Right lung (tissue), 5 donors: ENCODE measurements around the gene ADSS1. TPM values are rescaled to one million over a fixed set of nuclear protein-coding genes. Genes with fewer than 3 reads are reported as not detected.

Experiments used
- DNase-seq, 2 donors: peaks; one replicate each; pipeline ENCODE4 v3.0.0-alpha.2; 2013
- polyA plus RNA-seq, 5 donors: library from polyadenylated mRNA; unstranded; fragments of 120-200 nt; gene quantifications; one replicate each; pipeline versions ENCODE4 v1.2.1 to v1.2.3, GENCODE V29; 2013; ENCODE audit warnings: inconsistent platforms in 1 of 5, low replicate concordance in 1 of 5; ENCODE audit not compliant: insufficient read length in 5 of 5, insufficient read depth in 1 of 5

Gene ADSS1
- polyA plus RNA-seq, 5 donors = 8.9 to 16.3 (median 11.6) TPM

GRCh38 chr14:104781271-104782077 lies 57.4 kb downstream of the ADSS1 start:
- no peak for DNase-seq

DNA sequence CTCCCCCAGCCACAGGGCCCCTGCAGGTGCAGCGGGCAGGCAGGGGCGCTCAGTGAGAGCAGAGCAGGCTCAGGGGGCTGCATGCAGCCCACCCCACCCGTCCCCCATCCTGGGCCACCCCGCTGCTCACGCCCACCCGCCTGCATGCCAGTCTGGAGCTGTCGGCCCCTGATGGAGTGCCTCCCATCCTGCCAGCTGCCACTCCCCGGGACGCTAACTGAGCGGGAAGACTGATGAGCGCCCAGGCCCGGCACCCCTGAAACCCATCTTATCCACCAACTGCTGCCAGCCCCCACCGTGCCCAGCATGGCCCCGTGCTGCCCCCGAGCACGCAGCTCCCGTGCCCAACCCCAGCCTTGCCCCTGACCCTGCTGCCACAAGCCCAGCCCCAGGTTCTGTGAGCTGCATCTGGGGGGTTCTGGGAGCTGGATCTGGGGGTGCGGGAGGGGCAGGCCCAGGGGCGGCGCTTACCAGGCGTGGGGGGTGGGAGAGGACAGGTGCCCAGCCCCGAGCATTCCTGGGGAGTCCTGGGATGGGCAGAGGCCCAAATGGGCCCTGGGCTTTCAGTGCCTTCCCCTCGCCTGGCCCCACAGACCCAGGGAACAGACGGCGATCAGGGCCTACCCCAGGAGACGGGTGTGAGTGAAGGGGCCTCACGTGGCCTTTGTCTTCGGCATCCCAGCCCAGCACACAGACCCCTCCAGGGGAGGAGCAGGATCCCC lies 58.2 kb downstream of the ADSS1 start:
- no peak for DNase-seq

DNA sequence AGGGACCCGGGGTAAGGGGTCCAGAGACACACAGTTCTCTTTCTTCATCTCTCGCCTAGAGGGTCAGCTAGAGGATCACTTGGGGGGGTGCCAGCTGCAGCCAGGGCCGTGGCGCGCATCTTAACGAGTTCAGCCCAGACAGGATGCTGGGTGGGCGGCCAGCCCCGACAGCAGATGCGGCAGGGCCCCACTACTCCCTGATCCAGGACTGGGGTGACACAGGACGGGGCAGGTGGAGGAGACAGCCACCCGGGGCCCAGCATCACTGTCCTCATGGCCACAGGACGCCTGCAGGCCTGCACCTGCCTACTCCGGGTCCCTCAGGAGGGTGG lies 58.7 kb downstream of the ADSS1 start:
- no peak for DNase-seq

- no peak for DNase-seq
Measured at GRCh38 chr14:104783484-104784217, 59.6 kb downstream of the ADSS1 start.

DNA sequence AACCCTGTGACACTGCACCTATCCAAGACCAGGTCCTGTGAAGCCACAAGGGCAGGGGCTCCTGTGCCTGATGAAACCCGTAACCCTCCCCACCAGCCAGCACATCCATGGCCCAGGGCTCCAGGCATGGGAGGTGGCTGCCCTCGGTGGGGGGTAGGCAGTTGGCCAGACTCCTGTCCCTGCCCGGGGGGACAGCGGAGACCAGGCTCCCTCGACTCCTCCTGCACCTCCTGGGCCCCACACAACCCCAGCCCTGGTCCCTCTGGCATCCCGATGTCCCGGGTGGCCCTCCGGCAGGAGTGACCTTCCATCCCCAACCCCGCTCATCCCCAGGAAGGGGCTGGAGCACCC lies 60.2 kb downstream of the ADSS1 start:
- DNase-seq = no peak

- DNase-seq = no peak
Measured at GRCh38 chr14:104784846-104785707, 61.0 kb downstream of the ADSS1 start.

DNA sequence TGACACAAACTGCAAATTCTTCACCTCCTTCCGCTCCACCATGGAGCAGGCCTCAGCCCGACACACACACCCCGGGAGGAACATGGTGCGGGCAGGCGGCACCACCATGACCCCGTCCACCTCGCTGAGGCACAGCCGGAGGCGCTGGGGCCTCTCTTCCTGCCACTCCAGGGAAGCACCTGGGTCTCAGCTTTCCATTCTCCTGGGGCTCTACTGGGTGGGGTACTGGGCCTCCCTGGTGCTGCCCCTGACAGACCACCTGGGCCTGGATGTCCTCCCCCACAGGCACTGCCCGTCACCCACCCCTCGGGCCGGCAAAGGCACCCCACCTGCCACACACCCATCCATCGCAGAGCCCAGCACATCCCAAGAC lies 61.7 kb downstream of the ADSS1 start:
- DNase-seq = no peak

- DNase-seq = no peak
Measured at GRCh38 chr14:104786091-104786586, 62.1 kb downstream of the ADSS1 start.

DNA sequence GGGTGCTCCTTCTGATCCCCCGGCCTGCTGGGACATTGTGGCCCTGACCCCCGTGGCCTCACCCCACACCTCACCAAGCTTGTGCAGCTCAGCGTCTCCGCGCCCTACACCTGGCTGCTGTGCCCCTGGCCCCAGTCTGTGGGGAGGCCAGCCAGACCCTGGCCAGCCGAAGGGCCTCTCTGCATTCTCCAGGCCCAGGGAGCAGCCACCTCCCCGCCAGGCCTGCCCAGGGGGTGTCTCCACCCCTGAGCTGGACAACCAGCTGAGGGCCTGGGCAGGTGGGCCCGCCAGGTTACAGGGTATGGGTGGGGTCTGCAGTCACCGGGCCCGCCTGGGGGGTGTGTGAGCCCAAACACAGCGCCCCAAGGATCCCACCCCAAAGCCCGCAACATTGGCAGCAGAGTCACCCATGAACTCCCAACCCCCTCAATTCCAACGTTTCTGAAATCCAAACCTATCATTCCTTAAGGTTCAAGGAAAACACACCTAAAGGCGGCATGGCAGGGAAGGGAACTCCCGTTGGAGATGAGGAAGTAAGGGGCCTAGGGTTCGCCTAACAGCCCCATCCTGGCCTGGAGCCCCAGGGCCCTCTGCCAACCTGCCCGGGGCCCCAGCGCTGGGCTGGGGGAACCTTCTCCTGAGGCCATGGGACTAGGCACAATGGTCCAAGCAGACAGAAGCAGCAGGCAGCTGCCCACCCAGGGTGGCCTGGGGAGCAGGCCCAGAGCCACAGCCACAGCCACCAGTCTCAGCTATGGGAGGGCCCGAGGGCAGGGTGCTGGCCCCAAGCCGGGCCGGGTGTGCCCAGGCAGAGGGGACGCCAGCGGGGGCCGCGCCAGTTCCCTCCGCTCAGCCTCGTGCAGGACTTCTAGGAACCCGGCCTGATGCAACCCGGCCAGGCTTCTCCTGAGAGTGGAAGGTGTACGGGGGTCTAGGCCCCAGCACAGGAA lies 63.0 kb downstream of the ADSS1 start:
- DNase-seq = no peak

DNA sequence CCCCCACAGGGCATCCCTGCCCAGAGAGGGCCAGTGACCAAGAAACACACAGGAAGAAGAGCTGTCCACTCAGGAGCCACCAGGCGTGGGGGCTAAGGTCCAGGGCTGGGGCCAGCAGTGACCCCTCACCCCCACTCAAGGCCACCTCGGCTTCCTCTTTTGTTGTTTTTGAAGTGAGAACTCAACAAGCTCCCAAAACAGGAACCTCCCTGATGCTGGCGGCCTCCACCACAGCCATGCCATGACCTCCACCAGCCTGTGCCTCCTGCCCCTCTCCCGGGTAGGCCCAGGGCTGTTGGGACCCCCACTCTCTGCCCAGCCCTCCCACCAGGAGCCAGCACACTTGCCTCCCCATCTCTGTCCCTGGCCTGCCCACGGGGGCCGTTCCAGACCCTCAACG lies 63.7 kb downstream of the ADSS1 start:
- DNase-seq = no peak

GRCh38 chr14:104788161-104788818 lies 64.3 kb downstream of the ADSS1 start:
- DNase-seq = no peak

- no peak for DNase-seq
Measured at GRCh38 chr14:104788873-104789663, 65.0 kb downstream of the ADSS1 start.

GRCh38 chr14:104789752-104790743 lies 66.0 kb downstream of the ADSS1 start:
- no peak for DNase-seq

GRCh38 chr14:104791425-104791824 lies 67.4 kb downstream of the ADSS1 start:
- no peak for DNase-seq

DNA sequence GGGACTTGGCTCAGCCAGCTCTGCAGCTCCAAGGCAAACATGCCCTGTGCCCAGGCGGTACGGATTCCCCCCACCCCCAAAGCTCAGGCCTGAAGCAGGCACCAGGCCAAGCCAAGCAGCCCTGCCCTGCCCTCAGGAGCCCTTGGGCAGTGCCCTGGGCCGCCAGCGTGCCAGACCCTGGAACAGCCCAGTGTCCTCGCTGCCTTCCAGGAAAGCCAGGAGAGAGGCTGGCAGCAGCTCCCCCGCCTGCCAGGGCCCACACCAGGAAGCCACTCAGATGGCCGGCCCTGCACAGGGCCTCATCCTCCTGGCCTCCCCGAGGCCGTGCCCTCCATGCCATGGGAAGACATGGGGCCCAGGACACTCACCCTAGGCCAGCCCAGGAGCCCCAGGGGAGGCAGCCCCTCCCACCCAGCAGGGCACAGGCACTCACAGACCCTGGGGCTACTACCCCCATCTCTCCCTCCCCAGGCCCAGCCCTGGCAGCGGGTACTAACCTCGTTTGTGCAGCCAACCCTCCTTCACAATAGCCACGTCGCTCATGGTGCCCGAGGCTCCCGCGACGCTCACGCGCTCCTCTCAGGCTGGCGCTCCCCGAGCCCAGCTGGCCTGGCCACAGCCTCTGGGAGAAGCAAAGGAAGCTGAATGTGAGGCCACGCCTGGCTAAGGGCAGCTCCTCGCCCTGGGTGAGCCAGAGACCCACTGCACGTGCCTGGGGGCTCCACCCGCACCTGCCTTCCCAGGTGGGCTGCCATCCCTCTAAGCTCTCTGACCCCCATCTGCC lies 68.3 kb downstream of the ADSS1 start:
- DNase-seq = no peak

- no peak for DNase-seq
Measured at GRCh38 chr14:104792945-104793702, 69.1 kb downstream of the ADSS1 start.

- DNase-seq = no peak
Measured at GRCh38 chr14:104793703-104793959, 69.6 kb downstream of the ADSS1 start.
